Testis (tissue), 2 donors: ENCODE measurements around the gene TRMO.

Experiments used
- CTCF ChIP-seq, 3 experiments: fragments of 450-650 bp in 2 of 3; fragments of 200-600 bp in 1 of 3; sonication (generic) in 1 of 3; IDR thresholded peaks; one replicate each; pipeline ENCODE4 v1.5.1; 2016 to 2019; ENCODE audit warnings: antibody characterized with exemption in 3 of 3, mild to moderate bottlenecking in 2 of 3, moderate library complexity in 1 of 3
- POLR2A ChIP-seq: fragments of 450-650 bp; IDR thresholded peaks from one replicate; pipeline ENCODE4 v1.6.1; 2017; ENCODE audit warnings: antibody characterized with exemption, mild to moderate bottlenecking, moderate library complexity

DNA sequence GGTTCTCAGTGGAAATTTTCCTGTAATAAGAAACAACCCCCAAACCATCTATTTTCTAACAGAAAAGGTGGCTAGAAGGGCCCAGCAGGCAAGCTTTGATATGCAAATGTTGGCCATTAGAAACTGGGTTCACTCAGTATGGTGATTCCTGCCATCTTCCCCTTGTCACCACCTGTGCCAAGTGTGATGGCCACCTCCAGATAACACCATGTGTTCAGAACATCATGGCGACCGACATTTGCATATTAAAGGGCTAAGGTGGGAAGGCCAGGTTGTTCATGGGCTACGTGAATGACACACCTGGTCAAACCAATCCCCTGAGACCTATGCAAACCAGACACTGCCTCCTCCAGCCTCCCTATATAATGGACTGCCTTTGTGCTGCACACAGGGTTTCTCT is 48.9 kb downstream of the TRMO start:
- TF ChIP-seq POLR2A, result no peak
- TF ChIP-seq CTCF (IDR thresholded peaks at IDR 0.05), result no peak
